NCI-H2227 (cell line): Measurements from ENCODE around the gene FRMD4B.
"Not testable (repeated sequence)": the region's sequence is repeated elsewhere in the genome, so short reads cannot be mapped to it uniquely, and the experiment has no call there.

Source experiments
- DNase-seq: peaks from one replicate; lab custom pipeline; 2025; ENCODE audit not compliant: unreplicated experiment; lab: John Stamatoyannopoulos, UW

FRMD4B gene

DNA sequence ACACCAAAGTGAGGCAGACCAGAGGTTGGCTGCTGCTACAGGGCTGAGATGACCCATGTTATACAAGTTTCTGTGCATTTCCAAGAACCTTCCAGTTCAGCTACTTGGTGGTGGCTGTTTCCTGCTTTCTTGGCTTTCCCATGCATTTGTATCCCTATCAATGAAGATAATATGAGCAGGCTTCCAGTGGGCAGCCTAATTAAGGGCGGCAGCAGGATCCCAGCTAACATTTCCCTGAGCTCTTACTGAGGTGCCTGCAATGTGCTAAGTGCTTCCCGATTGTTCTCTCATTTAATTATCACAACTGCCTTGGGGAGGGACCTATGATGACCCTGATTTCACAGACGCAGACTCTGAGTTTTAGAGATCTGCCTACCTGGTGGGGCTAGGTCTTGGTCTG lies 95.5 kb downstream of the FRMD4B start:
- DNase-seq = no peak

DNA sequence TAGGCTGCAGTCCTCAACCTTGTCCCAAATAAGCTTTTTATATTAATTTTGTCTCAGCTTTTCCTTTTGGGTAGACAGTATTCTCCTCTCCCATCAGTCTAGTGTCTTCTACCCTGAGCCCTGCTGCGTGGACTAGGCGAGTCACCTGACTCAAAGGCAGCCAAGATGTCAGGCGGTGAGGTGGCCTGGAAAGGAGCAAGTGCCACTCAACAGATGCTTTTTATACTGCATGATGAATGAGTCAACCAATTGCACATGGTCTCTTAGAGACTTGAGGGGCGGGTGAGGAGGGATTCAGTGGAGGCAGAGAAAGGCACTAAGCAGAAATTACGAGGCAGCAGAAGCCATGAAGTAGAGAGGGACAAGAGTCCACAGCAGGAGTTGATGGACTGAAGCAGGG lies 95.9 kb downstream of the FRMD4B start:
- DNase-seq = no peak

DNA sequence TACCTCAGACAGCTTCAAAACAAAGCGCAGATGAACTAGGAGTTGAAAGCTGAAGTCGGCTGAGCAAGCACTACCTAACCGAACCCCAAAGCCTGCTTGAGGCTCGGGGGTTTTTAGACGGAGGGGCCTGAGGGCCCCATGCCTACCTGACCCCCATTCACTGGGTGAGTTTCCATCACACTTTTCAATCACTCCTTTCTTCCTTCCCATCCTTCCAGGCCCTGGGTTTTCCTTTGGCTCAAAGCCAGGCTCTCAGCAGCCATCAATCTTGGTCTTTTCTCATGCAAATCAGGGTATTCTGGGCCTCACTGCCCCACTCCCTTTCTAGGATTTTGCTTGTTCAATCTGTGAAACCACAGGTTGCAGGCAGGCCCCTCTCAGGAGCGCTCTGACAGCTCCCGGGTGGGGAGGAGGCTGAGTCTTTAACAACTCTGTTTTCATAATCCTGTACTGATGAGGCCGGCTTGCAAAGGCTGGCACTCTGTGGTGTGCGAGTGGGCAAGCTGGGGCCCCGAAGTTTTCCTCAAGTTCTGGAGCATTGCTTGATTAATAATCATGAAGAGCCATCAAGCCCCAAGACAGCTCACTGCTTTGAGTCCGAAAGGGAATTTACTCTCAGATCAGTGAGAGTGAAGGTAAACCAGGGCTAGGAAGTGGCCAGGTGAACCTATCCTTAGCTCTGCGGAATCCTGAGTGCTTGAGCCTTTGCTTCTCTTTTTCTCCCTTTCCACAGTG lies 97.6 kb downstream of the FRMD4B start:
- DNase-seq = peak; percentile 73

DNA sequence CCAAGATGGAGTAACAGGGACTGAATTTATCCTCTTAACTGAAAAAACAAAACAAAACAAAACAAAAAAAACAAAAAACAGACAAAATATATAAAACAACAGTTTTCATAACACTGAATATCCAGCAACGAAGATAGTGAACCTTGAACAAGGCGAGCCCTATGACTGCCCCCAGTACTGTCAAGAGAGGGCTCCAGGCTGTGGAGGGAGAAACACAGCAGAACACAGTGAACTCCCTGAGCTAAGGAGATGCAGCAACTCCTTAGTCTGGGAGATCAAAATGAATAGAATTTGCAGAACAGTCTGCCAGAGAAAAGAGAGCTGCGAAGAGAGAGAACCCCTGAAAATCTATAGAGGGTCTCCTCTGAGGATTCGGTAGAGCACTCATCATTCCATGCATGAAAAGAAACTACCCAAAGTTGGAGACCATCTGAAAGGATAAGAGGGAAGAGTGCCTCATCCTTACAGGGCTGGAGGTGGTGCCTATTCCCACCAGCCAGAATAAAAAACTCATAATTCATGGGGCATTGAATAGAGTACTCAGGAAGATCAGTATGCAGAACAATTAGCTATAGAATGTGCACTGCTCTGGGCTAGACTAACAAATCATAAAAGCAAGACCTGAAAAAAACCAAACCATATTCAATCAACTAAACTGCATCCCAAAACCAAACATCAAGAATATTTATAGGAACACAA lies 101.8 kb downstream of the FRMD4B start:
- no peak for DNase-seq

DNA sequence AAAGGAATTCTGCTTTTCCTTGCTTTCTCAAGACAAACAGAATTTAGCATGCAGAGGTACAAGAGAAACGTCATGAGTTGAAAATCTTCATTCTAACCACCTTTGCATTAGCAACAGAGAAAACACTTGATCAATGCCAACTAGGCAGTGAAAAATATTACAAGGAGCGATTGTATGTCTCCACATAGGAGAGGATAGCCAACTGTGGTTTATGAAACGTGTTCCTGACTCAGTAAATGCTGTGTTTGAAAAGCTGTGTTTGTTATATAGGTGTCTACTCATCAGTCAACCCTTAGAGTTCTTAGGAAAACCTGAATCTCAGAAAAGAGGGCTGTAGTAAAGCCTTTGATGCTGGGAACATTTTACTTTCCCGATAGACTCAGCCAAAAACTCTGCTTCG lies 102.4 kb downstream of the FRMD4B start:
- DNase-seq = no peak

DNA sequence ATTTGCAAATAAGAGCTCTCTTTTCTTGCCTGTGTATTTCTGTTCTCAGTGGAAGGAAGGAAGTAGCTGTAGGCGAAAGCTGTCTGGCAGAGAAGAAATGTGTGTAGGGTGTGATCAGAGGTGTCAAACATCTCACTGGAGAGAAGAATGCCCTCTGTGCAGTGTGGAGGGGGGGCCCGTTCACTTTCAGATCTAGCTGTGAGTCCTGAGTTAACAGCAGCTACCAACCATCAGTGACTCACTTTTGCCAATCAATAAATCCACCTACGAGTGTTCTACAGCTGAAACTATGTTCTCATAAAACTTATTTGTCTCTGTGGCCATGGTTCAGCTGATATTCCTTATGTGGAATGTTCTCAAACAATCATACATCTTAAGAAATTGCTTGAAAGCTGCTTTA lies 103.7 kb downstream of the FRMD4B start:
- DNase-seq = no peak

DNA sequence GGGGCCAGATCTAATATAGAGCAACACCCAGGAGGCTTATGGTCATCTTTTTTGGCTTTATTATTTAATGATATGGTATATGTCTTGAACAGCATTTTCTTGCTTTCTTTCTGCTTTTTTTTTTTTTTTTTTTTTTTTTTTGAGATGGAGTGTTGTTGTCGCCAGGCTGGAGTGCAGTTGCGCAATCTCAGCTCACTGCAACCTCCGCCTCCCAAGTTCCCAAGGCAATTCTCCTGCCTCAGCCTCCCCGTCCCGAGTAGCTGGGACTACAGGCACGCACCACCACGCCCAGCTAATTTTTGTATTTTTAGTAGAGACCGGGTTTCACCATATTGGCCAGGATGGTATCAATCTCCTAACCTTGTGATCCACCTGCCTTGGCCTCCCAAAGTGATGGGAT lies 108.5 kb downstream of the FRMD4B start:
- DNase-seq = not testable (repeated sequence)

DNA sequence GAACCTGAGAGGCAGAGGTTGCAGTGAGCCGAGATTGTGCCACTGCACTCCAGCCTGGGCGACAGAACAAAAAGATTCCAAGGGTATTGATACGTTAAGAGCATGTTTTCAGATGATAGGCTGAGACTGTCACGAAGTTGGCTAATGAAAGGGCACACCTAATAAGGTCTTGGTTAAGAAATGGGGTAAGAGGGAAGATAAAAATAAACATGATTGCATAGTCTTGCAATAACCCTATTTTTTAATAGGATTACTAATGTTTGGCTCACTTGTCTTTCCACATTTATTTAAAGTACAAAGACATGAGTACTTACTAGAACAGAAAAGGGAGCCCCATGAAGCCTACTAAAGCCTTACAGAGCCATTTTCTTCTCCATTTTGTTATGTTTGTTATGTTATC lies 109.0 kb downstream of the FRMD4B start:
- DNase-seq = no peak

DNA sequence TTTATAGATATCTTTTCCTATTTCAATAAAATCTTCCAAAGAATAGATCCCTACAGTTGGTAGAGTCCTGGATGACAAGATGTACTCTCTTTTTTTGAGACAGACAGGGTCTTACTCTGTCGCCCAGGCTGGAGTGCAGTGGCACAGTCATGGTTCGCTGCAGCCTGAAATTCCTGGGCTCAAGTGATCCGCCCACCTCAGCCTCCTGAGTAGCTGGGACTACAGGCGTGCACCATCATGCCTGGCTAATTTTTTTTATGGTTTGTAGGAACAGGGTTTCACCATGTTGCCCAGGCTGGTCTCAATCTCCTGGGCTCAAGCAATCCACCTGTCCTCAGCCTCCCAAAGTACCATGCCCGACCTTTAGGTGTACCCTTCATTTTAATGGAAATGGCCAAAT lies 109.7 kb downstream of the FRMD4B start:
- DNase-seq = not testable (repeated sequence)

DNA sequence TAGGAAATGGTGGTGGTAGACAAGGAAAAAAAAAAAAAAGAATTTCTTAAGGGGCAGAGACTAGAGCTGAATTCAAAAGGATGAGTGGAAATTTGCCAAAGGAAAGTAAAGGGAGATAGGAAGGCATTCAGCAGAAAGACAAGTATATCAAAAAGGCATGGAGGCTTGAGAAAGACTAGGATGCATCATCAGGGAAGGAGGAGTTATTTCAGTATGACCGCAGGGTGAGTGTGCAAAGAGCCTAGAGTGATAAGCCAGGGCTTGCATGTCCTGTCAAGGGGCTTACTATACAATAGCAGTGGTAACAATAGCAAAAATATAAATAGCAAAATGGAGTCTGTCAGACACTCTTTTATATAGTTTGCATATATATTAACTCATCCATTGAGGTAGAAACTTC lies 112.0 kb downstream of the FRMD4B start:
- no peak for DNase-seq

DNA sequence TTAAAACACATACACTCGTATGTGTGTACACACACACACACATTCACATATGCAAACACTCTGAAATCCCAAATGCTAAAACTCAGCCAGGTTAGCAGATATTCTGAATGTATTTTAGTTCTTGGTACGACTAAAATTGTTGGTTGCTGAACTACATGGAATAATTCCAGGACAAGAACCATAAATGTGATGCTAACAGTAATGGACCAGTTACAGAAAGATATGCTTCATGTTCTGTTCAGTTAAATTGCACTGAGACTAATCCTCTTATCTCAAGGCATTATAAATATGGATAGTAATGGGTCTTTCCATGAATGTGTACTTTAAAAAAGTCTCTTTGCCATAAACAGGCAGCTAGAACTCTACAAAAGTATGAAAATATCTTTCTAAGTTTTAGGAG lies 113.3 kb downstream of the FRMD4B start:
- DNase-seq = no peak

DNA sequence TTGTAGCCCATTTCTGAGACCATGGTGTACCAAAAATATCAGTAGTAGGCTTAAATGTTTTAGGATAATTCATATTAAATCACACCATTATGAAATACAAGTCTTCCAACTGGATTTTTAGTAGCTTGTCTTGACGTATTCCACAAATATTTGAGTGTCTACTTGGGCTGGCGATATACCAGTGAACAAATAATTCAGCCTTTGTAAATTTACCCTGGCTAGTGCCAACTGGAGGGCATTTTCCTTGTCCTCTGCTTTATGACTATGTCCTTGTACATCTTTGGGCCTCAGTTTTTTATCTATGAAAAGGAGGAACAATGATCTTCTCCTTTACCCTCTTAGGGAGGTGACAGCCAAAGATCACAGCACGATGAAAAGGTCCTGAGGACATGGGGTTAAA lies 114.8 kb downstream of the FRMD4B start:
- no peak for DNase-seq

DNA sequence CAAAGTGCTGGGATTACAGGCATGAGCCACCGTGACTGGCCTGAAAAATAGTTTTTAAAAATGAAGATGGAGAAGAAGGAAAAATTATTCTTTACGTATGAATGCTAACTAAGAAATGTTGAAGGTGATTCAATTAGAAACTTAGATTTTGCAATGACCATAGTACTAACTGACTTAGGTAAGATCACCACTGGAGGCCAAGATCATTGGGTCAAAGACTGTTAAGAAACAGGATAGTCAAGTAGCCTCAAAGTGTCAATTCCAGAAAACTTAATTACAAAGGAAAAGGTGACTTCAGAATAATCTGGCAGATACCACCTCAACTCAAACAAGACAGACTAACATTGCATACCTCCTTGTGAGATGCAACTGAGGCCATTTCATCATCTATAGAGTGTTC lies 119.3 kb downstream of the FRMD4B start:
- no peak for DNase-seq

DNA sequence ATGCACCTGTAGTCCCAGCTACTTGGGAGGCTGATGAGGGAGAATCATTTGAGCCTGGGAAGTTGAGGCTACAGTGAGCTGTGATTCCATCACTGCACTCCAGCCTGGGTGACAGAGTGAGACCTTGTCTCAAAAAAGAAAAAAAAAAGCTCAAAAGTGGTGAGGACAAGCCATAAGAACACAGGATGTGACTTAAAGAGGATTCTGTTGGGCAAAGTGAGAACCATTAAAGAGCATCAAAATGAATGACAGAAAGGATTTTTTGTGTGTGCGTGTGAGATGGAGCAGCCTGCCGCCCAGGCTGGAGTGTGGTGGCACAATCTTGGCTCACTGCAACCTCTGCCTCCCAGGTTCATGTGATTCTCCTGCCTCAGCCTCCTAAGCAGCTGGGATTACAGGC lies 119.8 kb downstream of the FRMD4B start:
- not testable (repeated sequence) for DNase-seq

DNA sequence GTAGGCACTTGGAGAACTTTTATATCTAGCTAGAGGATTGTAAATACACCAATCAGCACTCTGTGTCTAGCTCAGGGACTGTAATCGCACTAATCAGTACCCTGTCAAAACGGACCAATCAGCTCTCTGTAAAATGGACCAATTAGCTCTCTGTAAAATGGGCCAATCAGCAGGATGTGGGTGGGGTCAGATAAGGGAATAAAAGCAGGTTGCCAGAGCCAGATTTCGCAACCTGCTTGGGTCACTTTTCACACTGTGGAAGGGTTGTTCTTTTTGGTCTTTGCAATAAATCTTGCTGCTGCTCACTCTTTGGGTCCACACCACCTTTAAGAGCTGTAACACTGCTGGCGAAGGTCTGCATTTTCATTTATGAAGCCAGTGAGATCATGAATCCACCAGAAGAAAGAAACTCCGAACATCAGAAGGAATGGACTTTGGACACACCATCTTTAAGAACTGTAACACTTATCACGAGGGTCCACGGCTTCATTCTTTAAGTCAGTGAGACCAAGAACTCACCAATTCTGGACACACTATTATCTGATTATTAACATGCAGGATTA lies 125.0 kb downstream of the FRMD4B start:
- DNase-seq = not testable (repeated sequence)

DNA sequence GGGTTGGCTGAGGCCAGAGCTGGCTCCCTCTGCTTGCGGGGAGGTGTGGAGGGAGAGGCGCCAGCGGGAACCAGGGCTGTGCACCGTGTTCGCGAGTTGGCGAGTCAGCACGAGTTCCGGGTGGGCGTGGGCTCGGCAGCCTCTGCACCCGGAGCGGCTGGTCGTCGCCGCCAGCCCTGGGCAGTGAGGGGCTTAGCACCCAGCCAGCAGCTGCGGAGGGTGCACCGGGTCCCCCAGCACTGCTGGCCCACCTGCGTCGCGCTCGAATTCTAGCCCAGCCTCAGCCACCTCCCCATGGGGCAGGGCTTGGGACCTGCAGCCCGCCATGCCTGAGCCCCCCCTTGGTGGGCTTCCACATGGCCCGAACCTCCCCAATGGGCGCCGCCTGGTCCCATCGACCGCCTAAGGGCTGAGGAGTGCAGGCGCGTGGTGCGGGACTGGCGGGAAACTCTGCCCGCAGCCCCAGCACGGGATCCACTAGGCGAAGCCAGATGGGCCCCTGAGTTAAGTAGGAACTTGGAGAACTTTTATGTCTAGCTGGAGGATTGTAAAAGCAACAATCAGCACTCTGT lies 125.6 kb downstream of the FRMD4B start:
- no peak for DNase-seq

DNA sequence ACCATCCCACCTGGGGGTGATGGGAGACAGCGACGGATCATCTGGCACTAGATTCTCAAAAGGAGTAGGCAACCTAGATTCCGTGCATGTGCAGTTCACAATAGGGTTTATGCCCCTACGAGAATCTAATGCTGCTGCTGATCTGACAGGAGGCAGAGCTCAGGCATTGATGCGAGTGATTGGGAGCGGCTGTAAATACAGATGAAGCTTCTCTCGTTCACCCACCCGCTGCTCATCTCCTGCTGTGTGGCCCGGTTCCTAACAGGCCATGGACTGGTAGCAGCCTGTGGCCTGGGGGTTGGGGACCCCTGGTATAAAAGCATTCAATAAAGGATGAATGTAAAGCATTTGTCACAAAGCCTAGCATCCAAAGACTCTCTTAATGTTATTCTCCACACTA lies 126.8 kb downstream of the FRMD4B start:
- DNase-seq = no peak

DNA sequence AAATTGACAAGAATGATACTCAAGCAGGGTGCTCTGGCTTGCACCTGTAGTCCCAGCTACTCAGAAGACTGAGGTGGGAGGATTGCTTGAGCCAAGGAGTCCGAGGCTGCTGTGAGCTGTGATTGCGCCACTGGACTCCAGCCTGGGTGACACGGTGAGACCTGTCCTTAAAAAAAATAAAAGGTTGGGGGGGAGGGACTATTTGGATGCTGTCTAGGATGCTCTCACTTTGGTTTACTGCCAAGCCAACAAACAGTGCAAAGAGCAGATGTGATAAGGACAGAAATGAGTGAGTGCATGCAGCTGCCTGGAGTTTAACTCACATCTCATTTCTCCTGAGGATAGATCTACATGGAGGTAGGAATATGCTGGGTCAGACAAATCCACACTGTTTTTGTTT lies 130.0 kb downstream of the FRMD4B start:
- DNase-seq = no peak

DNA sequence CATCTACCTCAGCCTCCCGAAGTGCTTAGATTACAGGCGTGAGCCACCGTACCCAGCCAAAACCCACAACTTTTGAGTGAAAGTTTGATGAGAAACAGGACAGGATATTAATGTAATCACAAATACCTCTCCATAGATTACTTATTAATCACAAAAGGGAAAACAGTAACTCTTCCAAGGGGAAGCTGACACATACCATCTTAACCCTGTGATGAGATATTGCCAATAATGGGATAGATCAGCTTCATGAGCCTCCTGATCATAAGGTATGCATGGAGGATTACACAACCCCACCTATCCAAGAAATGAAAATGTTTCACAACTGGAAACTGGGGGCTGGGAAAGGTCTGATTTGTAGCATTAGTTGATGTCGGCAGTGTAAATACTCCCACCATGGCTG lies 131.5 kb downstream of the FRMD4B start:
- DNase-seq = no peak

DNA sequence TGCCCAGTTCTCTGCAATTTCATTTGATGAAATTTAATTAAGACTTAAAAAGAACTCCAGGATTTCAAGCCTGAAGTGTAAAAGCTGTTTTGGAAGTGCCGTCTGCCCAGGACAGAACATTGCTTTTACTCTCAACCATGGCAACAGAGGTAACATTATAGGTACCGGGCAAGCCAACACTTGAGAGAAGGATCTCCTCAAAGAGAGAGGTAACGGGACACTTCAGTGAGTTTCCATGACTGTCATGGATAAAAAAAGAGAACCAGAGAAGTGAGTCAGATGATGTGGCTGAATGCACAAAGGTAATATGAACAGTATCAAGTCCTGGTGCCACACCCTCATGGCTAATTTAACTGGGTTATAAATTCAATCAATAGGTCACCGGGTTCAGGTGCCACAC lies 133.3 kb downstream of the FRMD4B start:
- DNase-seq = no peak

DNA sequence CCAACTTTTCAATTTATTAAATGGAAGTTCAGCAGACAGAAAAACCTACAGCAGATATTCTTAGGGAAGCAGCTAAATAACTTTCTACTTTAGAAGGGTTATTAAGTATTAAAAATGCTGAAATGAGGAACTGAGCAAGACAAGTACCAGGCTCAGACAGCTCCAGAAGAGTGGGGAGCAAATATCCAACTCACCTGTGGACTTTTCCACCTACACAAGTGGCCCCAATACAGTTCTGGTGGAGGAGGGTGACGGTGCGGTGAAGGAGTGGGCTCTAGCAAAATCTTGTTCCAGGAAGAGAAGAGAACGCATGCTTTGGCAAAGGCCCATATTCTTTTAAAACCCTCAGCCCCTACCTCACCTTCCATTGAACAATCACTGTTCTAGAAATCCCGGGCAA lies 133.7 kb downstream of the FRMD4B start:
- no peak for DNase-seq
